Measurements from ENCODE around the gene MS4A4E. TPM values are rescaled to one million over a fixed set of nuclear protein-coding genes. Genes with fewer than 3 reads are reported as not detected.

Gene MS4A4E
- total RNA-seq, 2 donors from 2014 or later, result 1.5 TPM; not detected in 1

DNA sequence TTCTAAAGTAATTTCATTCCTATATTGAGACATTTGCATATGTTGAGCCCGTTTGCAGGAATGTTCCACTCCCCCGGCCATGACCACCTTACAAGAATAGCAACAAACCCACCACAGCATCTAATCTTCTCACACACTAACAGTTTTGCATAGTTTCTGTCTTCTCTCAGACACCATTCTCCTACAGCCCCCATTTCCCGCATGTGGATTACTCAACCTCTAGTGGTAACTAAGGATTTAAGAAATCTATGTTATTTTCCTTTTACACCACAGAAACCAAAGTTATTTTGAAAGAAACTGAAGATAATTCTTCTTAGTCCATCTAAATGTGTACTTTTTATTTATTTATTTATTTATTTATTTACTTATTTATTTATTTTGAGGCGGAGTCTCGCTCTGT is 2.3 kb downstream of the MS4A4E start:
- no peaks in the 10 kb centered on the region for H3K27me3 ChIP-seq (replicated peaks; ENCODE audit: insufficient read depth)
- no peaks in the 10 kb centered on the region for H3K4me1 ChIP-seq (replicated peaks)
- no peaks in the 10 kb centered on the region for H3K9me3 ChIP-seq
- H3K4me3 ChIP-seq, result no peak overlapping the region
- TF ChIP-seq POLR2A (IDR thresholded peaks at IDR 0.05) (no peak), POLR2AphosphoS5 (IDR thresholded peaks at IDR 0.05) (no peak)
- TF ChIP-seq, protein P1, sequence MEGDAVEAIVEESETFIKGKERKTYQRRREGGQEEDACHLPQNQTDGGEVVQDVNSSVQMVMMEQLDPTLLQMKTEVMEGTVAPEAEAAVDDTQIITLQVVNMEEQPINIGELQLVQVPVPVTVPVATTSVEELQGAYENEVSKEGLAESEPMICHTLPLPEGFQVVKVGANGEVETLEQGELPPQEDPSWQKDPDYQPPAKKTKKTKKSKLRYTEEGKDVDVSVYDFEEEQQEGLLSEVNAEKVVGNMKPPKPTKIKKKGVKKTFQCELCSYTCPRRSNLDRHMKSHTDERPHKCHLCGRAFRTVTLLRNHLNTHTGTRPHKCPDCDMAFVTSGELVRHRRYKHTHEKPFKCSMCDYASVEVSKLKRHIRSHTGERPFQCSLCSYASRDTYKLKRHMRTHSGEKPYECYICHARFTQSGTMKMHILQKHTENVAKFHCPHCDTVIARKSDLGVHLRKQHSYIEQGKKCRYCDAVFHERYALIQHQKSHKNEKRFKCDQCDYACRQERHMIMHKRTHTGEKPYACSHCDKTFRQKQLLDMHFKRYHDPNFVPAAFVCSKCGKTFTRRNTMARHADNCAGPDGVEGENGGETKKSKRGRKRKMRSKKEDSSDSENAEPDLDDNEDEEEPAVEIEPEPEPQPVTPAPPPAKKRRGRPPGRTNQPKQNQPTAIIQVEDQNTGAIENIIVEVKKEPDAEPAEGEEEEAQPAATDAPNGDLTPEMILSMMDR (IDR thresholded peaks at IDR 0.05), result no peak
- WGBS, result 85% methylated on average over 5 of the region's 5 CpGs
- no peak for DNase-seq (ENCODE audit: low spot score)
- intact Hi-C loops (cut with DNase I), result no loop called here
- no peaks in the 10 kb centered on the region for H3K36me3 ChIP-seq
- no peak overlapping the region for H3K27ac ChIP-seq

DNA sequence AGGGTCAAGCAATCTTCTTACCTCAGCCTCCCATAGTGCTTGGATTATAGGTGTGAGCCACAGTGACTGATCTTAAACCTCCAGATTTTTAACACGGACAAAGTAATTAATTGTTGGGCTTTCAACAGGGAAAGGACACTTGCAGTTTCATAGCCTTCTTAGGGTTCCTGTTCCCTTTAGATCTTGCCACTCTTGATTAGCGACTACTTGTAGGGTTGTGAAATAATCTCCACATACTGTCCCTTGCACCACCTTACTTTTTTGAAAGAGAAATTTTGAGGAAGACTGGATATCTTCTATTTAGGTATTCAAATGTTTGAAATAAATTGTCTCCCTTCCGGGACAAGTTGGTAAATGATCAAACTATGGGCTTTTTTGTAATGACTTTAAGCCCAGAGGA is 7.6 kb downstream of the MS4A4E start:
- no peak for TF ChIP-seq POLR2A (IDR thresholded peaks at IDR 0.05)
- TF ChIP-seq, protein P1 (IDR thresholded peaks at IDR 0.05), result no peak
- TF ChIP-seq POLR2AphosphoS5 (IDR thresholded peaks at IDR 0.05), result no peak
- Histone ChIP-seq H3K9me3 (no peaks in the 10 kb centered on the region), H3K36me3 (no peaks in the 10 kb centered on the region), H3K4me1 (replicated peaks) (no peaks in the 10 kb centered on the region), H3K27ac (no peak overlapping the region), H3K27me3 (replicated peaks; ENCODE audit: insufficient read depth) (no peaks in the 10 kb centered on the region), H3K4me3 (no peak overlapping the region)
- intact Hi-C loops (cut with DNase I), result no loop called here
- WGBS, result 73% methylated on average over 3 of the region's 3 CpGs
- DNase-seq (ENCODE audit: low spot score), result no peak

DNA sequence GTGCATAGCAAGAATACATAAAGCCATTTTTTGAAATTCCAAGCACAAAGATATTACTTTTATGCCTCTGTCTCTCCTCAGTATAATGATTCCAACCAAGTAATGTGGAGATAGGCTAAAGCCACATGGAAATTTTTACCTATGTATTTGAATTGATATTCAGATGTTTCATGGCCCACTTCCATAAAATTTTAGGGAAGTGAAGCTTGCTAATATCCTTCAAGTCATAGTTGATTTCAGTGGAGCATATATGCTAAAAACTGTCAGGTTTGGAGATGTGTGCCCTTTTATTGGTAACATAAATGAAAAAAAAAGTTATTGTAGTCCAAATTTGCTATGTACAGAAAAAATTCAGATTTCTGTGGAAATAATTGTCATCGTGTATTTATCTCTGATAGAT is 12.3 kb downstream of the MS4A4E start:
- no peak overlapping the region for H3K27ac ChIP-seq
- TF ChIP-seq POLR2A (IDR thresholded peaks at IDR 0.05), result no peak
- TF ChIP-seq, protein P1 (IDR thresholded peaks at IDR 0.05), result no peak
- no peak for TF ChIP-seq POLR2AphosphoS5 (IDR thresholded peaks at IDR 0.05)
- no peak for DNase-seq (ENCODE audit: low spot score)
- H3K4me3 ChIP-seq, result no peak overlapping the region
- no peaks in the 10 kb centered on the region for H3K9me3 ChIP-seq
- intact Hi-C loops (cut with DNase I), result no loop called here
- WGBS, result 68% methylated on average over 1 of the region's 1 CpG
- H3K36me3 ChIP-seq, result no peaks in the 10 kb centered on the region
- H3K4me1 ChIP-seq (replicated peaks), result no peaks in the 10 kb centered on the region
- no peaks in the 10 kb centered on the region for H3K27me3 ChIP-seq (replicated peaks; ENCODE audit: insufficient read depth)

DNA sequence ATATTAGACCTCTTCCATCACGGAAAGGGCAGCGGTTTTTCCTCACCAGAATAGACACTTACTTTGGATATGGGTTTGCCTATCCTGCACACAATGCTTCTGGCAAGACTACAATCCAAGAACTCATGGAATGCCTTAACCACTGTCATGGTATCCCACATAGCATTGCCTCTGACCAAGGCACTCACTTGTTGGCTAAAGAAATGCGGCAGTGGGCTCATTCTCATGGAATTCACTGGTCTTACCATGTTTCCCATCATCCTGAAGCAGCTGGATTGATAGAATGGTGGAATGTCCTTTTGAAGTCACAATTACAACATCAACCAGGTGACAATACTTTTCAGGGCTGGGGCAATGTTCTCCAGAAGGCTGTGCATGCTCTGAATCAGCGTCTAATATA is 20.8 kb downstream of the MS4A4E start:
- Histone ChIP-seq H3K4me3 (no peak overlapping the region), H3K9me3 (no peaks in the 10 kb centered on the region), H3K27ac (no peak overlapping the region), H3K4me1 (replicated peaks) (no peaks in the 10 kb centered on the region), H3K27me3 (replicated peaks; ENCODE audit: insufficient read depth) (no peaks in the 10 kb centered on the region), H3K36me3 (no peaks in the 10 kb centered on the region)
- TF ChIP-seq, protein P1 (IDR thresholded peaks at IDR 0.05), result no peak
- TF ChIP-seq POLR2A (IDR thresholded peaks at IDR 0.05) (no peak), POLR2AphosphoS5 (IDR thresholded peaks at IDR 0.05) (no peak)
- no peak for DNase-seq (ENCODE audit: low spot score)
- intact Hi-C loops (cut with DNase I), result no loop called here
- WGBS, result 72% methylated on average over 4 of the region's 4 CpGs

DNA sequence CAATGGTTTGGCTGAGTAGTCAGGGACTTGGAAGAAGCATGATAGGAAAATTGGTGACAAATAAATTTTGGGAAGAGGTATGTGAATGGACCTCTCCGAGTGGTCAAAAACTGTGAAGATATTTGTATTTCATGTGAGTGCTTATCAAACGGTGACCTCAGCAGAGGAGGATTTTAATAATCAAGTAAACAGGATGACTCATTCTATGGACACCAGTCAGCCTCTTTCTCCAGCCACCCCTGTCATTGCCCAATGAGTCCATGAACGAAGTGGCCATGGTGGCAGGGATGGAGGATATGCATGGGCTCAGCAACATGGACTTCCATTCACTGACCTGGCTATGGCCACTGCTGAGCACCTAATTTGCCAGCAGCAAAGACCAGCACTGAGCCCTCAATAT is 21.2 kb downstream of the MS4A4E start:
- Histone ChIP-seq H3K4me3 (no peak overlapping the region), H3K4me1 (replicated peaks) (no peaks in the 10 kb centered on the region), H3K27ac (no peak overlapping the region), H3K9me3 (no peaks in the 10 kb centered on the region), H3K27me3 (replicated peaks; ENCODE audit: insufficient read depth) (no peaks in the 10 kb centered on the region), H3K36me3 (no peaks in the 10 kb centered on the region)
- intact Hi-C loops (cut with DNase I), result no loop called here
- DNase-seq (ENCODE audit: low spot score), result no peak
- no peak for TF ChIP-seq POLR2A (IDR thresholded peaks at IDR 0.05)
- no peak for TF ChIP-seq POLR2AphosphoS5 (IDR thresholded peaks at IDR 0.05)
- TF ChIP-seq, protein P1 (IDR thresholded peaks at IDR 0.05), result no peak
- WGBS, result 70% methylated on average over 3 of the region's 3 CpGs

All from prostate gland (tissue), 2 donors.